ENCODE results near the gene GALNT14. TPM values are rescaled to one million over a fixed set of nuclear protein-coding genes. Genes with fewer than 3 reads are reported as not detected.

The GALNT14 gene
- total and polyA plus RNA-seq, 2 donors (not counting 1 experiment from before 2014, with no cell fraction given) = 3.1 to 6.2 TPM

DNA sequence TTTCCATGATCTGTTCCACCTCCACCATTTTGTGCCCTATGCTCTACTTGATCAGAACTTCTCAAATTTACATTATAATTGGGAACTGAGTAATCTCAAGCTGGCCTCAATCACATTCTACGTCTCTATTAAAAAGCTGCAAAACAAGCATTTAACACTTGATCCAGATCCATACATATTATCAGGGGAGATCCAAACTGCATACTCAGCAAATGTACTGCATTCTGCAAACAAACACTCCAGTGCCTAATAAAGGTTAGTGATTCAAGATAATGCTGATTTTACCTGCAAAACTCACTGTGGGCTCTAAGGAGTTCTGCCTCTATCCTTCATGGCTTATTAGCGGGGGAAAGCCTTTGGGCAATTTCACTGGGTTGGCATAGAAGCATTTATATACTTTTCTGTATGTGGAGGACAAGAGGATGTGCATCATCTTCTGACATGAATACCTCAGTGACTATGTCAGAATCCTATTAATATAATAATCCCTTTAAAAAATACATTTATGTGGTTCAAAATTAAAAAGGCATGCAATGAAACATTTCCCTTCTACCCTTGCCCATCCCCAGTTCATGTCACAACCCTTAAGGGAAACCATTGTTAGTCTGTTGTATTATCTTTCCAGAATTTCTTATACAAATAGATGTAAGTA lies 40.2 kb downstream of the GALNT14 start:
- H3K4me2 ChIP-seq (replicated peaks; ENCODE audit: low read depth, low read length, poor library complexity, severe bottlenecking) = no peak overlapping the region
- no peaks in the 10 kb centered on the region for H3K79me2 ChIP-seq (ENCODE audit: control insufficient read depth, insufficient read depth, low read length)
- H3K9me3 ChIP-seq (ENCODE audit: control extremely low read depth in 1 of 3, control insufficient read depth in 2 of 3, insufficient read depth in 1 of 3, low read length in 2 of 3) = peaks cover 0 to 4% (median 0%) of the 10 kb centered on the region in 3 donors
- ChIA-PET CTCF (interaction anchor here (0.6 kb wide), 1 partner anchor 54 kb away, joined by 3 read pairs; no protein-coding TSS in a partner anchor), POLR2A (no interaction called here)
- no peaks in the 10 kb centered on the region for H3K27me3 ChIP-seq (replicated peaks in 1 of 4; ENCODE audit: control extremely low read depth in 1 of 4, control insufficient read depth in 3 of 4, insufficient read depth in 4 of 4, low read length in 3 of 4)
- H2AFZ ChIP-seq (ENCODE audit: insufficient read depth, low read depth, low read length, poor library complexity, severe bottlenecking) = no peak overlapping the region
- ATAC-seq (ENCODE audit: low read depth) = no peak
- TF ChIP-seq, protein P1, sequence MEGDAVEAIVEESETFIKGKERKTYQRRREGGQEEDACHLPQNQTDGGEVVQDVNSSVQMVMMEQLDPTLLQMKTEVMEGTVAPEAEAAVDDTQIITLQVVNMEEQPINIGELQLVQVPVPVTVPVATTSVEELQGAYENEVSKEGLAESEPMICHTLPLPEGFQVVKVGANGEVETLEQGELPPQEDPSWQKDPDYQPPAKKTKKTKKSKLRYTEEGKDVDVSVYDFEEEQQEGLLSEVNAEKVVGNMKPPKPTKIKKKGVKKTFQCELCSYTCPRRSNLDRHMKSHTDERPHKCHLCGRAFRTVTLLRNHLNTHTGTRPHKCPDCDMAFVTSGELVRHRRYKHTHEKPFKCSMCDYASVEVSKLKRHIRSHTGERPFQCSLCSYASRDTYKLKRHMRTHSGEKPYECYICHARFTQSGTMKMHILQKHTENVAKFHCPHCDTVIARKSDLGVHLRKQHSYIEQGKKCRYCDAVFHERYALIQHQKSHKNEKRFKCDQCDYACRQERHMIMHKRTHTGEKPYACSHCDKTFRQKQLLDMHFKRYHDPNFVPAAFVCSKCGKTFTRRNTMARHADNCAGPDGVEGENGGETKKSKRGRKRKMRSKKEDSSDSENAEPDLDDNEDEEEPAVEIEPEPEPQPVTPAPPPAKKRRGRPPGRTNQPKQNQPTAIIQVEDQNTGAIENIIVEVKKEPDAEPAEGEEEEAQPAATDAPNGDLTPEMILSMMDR (IDR thresholded peaks at IDR 0.05) = no peak
- no peak for TF ChIP-seq EZH2 (IDR thresholded peaks at IDR 0.05; ENCODE audit: borderline replicate concordance, insufficient read depth, low read depth, low read length, poor library complexity, severe bottlenecking)
- peaks cover 10% of the 10 kb centered on the region for H3K4me1 Mint-ChIP-seq
- H4K20me1 ChIP-seq (ENCODE audit: control insufficient read depth, insufficient read depth, low read length, poor library complexity, severe bottlenecking) = no peaks in the 10 kb centered on the region
- WGBS (ENCODE audit: insufficient coverage) = no CpG with 5 or more reads among the region's 2 CpGs
- H3K27ac ChIP-seq (ENCODE audit: low read length in 2 of 2) = no peak overlapping the region
- H3K4me3 Mint-ChIP-seq = no peak overlapping the region
- no peaks in the 10 kb centered on the region for H3K9me3 Mint-ChIP-seq (ENCODE audit: insufficient read depth)
- intact Hi-C loops (cut with micrococcal nuclease) = no loop called here
- no peak for DNase-seq
- peaks cover 3 to 5% of the 10 kb centered on the region in 2 donors for H3K4me1 ChIP-seq (ENCODE audit: control insufficient read depth in 2 of 2, insufficient read depth in 2 of 2, low read length in 2 of 2)
- H3K27me3 Mint-ChIP-seq = no peaks in the 10 kb centered on the region
- no peak overlapping the region for H3K4me3 ChIP-seq (ENCODE audit: control extremely low read depth in 1 of 5, extremely low read depth in 1 of 5, insufficient read depth in 1 of 5, low read depth in 2 of 5, low read length in 4 of 5)
- H3K27ac Mint-ChIP-seq = no peak overlapping the region
- no peaks in the 10 kb centered on the region for H3K36me3 ChIP-seq (replicated peaks in 1 of 2; ENCODE audit: control extremely low read depth in 1 of 2, control insufficient read depth in 1 of 2, extremely low read depth in 1 of 2, insufficient read depth in 2 of 2, low read length in 1 of 2)
- H3K9ac ChIP-seq (ENCODE audit: low read length) = no peak overlapping the region

DNA sequence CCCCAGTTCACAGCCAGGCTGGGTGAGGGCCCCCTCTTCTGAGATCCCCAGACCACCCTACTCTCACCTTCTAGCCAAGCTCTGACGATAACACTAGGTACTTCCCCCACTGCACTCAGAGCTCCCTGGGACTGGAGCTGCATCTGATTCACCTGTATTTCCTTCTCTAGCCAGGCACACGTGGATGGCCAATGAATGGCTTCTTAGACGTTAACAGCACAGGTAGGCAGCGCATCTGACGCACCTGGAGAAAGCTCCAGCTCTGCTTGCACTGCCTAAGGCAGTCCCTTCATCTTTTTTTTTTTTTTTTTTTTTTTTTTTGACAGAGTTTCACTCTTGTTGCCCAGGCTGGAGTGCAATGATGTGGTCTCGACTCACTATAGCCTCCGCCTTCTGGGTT lies 48.1 kb downstream of the GALNT14 start:
- intact Hi-C loops (cut with micrococcal nuclease) = no loop called here
- Mint-ChIP-seq H3K4me3 (no peak overlapping the region), H3K4me1 (no peaks in the 10 kb centered on the region), H3K9me3 (ENCODE audit: insufficient read depth) (no peaks in the 10 kb centered on the region), H3K27me3 (no peaks in the 10 kb centered on the region), H3K27ac (no peak overlapping the region)
- H3K27ac ChIP-seq (ENCODE audit: low read length in 2 of 2) = no peak overlapping the region
- ATAC-seq (ENCODE audit: low read depth) = no peak
- no peaks in the 10 kb centered on the region for H3K9me3 ChIP-seq (ENCODE audit: control extremely low read depth in 1 of 3, control insufficient read depth in 2 of 3, insufficient read depth in 1 of 3, low read length in 2 of 3)
- CTCF ChIA-PET = interaction anchor here (0.9 to 2.8 kb wide), 3 partner anchors 80 to 243 kb away, joined by 3 to 20 read pairs (median 18); no protein-coding TSS in a partner anchor
- H2AFZ ChIP-seq (ENCODE audit: insufficient read depth, low read depth, low read length, poor library complexity, severe bottlenecking) = no peak overlapping the region
- POLR2A ChIA-PET = no interaction called here
- H3K36me3 ChIP-seq (replicated peaks in 1 of 2; ENCODE audit: control extremely low read depth in 1 of 2, control insufficient read depth in 1 of 2, extremely low read depth in 1 of 2, insufficient read depth in 2 of 2, low read length in 1 of 2) = no peaks in the 10 kb centered on the region
- H3K4me1 ChIP-seq (ENCODE audit: control insufficient read depth in 2 of 2, insufficient read depth in 2 of 2, low read length in 2 of 2) = no peaks in the 10 kb centered on the region
- H3K9ac ChIP-seq (ENCODE audit: low read length) = no peak overlapping the region
- WGBS (ENCODE audit: insufficient coverage) = 96% methylated on average over 3 of the region's 7 CpGs
- no peak overlapping the region for H3K4me2 ChIP-seq (replicated peaks; ENCODE audit: low read depth, low read length, poor library complexity, severe bottlenecking)
- no peaks in the 10 kb centered on the region for H3K27me3 ChIP-seq (replicated peaks in 1 of 4; ENCODE audit: control extremely low read depth in 1 of 4, control insufficient read depth in 3 of 4, insufficient read depth in 4 of 4, low read length in 3 of 4)
- no peak overlapping the region for H3K4me3 ChIP-seq (ENCODE audit: control extremely low read depth in 1 of 5, extremely low read depth in 1 of 5, insufficient read depth in 1 of 5, low read depth in 2 of 5, low read length in 4 of 5)
- H3K79me2 ChIP-seq (ENCODE audit: control insufficient read depth, insufficient read depth, low read length) = no peaks in the 10 kb centered on the region
- DNase-seq = no peak
- TF ChIP-seq EZH2 (IDR thresholded peaks at IDR 0.05; ENCODE audit: borderline replicate concordance, insufficient read depth, low read depth, low read length, poor library complexity, severe bottlenecking) = no peak
- TF ChIP-seq, protein P1 (IDR thresholded peaks at IDR 0.05) = no peak
- H4K20me1 ChIP-seq (ENCODE audit: control insufficient read depth, insufficient read depth, low read length, poor library complexity, severe bottlenecking) = no peaks in the 10 kb centered on the region

Measured in B cell (primary cell).